Testis (tissue), 3 donors: ENCODE data around the gene PEX11A. TPM values are rescaled to one million over a fixed set of nuclear protein-coding genes. Genes with fewer than 3 reads are reported as not detected.

Experiments
- DNase-seq: peaks from one replicate; pipeline ENCODE4 v3.0.0-alpha.2; 2019
- H3K27ac ChIP-seq, 2 donors: fragments of 200-600 bp; sonication (generic); one replicate each; pipeline ENCODE4 v1.5.1; 2019
- H3K27me3 ChIP-seq: fragments of 200-600 bp; sonication (generic); one replicate; pipeline ENCODE4 v1.5.1; 2019
- H3K36me3 ChIP-seq: fragments of 200-600 bp; sonication (generic); one replicate; pipeline ENCODE4 v1.5.1; 2017; ENCODE audit warnings: low read depth; ENCODE audit errors: missing control alignments
- H3K4me1 ChIP-seq: fragments of 200-600 bp; sonication (generic); one replicate; pipeline ENCODE4 v1.5.1; 2019
- H3K4me3 ChIP-seq, 2 donors: fragments of 200-600 bp; sonication (generic); one replicate each; pipeline ENCODE4 v1.5.1; 2017 to 2019
- H3K9me3 ChIP-seq: fragments of 200-600 bp; sonication (generic); one replicate; pipeline ENCODE4 v1.5.1; 2017
- POLR2A ChIP-seq: fragments of 450-650 bp; IDR thresholded peaks from one replicate; pipeline ENCODE4 v1.6.1; 2017; ENCODE audit warnings: antibody characterized with exemption, mild to moderate bottlenecking, moderate library complexity
- WGBS, 2 donors: methylation state at CpG; one replicate each; pipeline ENCODE4 v1.1.5; 2018; 5-methylcytosine and 5-hydroxymethylcytosine counted together
- intact Hi-C: fragments of 100-400 bp; cut with DNase I; formaldehyde crosslinking; loops from one replicate; pipeline ENCODE4 v1.15.1; 2023; ENCODE audit warnings: low total_unique reads
- polyA plus RNA-seq: library from polyadenylated mRNA; stranded (reverse); fragments of 350-450 nt; fragmentation: Illumina TruSeq; extraction: RNeasy Lipid Tissue Mini Kit (QIAGEN cat#74804); gene quantifications from one replicate; pipeline ENCODE4 v1.2.3, GENCODE V29; 2014; ENCODE audit warnings: low read depth, low replicate concordance; ENCODE audit not compliant: insufficient read depth
- total RNA-seq, 2 donors: library from RNA; depleted of rRNA; stranded (reverse); fragments of >200 nt; gene quantifications; one replicate each; pipeline ENCODE4 v1.2.3, GENCODE V29; 2016
- TF ChIP-seq, protein P1 (sequence below), 3 experiments: fragments of 450-650 bp in 2 of 3; fragments of 200-600 bp in 1 of 3; sonication (generic) in 1 of 3; IDR thresholded peaks; one replicate each; pipeline ENCODE4 v1.5.1; 2016 to 2019; ENCODE audit warnings: antibody characterized with exemption in 3 of 3, mild to moderate bottlenecking in 2 of 3, moderate library complexity in 1 of 3

PEX11A gene
- total and polyA plus RNA-seq, 3 donors from 2014 or later: 12.3 to 31.8 (median 15.0) TPM

DNA sequence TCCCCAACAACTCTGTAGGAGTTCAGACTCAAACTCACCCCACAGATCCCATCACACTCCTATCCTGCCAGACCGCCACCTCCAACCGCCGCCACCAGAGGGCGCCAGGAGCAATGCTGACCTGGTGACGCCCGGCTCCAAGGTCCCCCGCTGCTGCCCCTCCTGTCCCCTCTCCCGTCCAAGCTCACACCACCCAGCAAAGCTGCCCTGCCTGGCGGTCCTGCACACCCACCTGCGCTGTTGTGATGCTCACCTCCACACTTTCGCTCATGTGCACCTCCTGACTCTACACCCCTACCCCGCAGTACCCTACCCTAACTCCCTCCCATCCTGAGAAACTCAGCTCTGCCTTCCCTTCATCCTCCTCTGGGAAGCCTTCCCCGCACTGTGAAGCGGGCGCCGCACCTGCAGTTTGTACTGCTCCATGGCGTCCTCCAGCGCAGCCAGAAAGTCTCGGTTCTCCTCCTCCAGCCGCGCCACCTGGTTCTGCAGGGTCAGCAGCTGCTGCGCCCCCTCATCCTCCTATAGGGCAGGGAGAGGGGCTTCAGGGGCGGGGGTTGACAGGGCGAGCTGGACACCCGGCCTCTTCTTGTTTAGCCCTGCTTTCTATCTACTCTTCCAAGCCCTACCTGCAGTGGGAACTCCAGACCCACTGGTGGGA, 43.2 kb downstream of the PEX11A start:
- peak; percentile 89 for DNase-seq
- Histone ChIP-seq H3K36me3 (no peaks in the 10 kb centered on the region), H3K27ac (no peak overlapping the region), H3K4me1 (no peaks in the 10 kb centered on the region), H3K27me3 (no peaks in the 10 kb centered on the region), H3K4me3 (peak overlapping the region; percentile 18 to 26), H3K9me3 (no peaks in the 10 kb centered on the region)
- WGBS, 2 donors: 43 to 53% methylated on average over 23 to 25 of the region's 25 CpGs
- TF ChIP-seq, protein P1, sequence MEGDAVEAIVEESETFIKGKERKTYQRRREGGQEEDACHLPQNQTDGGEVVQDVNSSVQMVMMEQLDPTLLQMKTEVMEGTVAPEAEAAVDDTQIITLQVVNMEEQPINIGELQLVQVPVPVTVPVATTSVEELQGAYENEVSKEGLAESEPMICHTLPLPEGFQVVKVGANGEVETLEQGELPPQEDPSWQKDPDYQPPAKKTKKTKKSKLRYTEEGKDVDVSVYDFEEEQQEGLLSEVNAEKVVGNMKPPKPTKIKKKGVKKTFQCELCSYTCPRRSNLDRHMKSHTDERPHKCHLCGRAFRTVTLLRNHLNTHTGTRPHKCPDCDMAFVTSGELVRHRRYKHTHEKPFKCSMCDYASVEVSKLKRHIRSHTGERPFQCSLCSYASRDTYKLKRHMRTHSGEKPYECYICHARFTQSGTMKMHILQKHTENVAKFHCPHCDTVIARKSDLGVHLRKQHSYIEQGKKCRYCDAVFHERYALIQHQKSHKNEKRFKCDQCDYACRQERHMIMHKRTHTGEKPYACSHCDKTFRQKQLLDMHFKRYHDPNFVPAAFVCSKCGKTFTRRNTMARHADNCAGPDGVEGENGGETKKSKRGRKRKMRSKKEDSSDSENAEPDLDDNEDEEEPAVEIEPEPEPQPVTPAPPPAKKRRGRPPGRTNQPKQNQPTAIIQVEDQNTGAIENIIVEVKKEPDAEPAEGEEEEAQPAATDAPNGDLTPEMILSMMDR (IDR thresholded peaks at IDR 0.05): peak; percentile 66 to 79 (median 70)
- no peak for TF ChIP-seq POLR2A
- intact Hi-C loops: loop anchor here (10.0 kb wide), 1 partner anchor 87 kb away; no protein-coding TSS in a partner anchor

DNA sequence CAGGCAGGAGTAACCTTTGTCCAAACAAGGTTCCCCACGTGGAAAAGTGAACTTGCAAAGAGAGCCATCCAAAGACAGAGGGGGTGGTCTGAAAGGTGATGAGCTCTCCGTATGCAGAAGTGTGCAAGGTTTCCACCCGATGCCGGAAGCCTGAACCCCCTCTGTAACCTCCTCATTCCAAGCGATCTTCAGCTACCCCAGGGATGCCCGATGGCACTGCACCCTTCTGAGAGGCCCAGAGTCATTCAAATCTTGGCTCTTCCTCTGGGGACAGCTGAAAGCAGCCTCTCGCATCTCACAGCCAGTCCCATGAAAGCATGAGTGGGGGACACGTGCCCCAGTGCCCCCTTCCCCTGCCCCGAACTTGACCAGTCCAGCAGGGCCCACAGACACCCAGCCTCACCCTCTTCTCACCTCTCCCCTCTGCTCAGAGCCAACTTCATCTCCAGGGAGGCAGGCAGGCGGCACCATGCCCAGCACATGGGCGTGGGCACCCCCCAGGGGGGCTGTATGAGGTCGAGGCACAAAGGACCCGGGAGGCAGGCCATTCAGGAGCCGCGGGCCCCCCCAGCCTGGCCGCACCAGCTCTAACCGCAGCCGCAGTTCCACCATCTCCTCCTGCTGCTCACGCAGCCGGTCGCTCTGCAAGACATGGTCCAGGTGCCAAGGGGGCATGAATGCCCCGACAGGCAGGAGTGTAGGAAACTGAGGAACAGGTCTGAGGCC, 44.0 kb downstream of the PEX11A start:
- no peak overlapping the region for H3K27ac ChIP-seq
- TF ChIP-seq, protein P1 (IDR thresholded peaks at IDR 0.05): no peak
- no peak for TF ChIP-seq POLR2A
- H3K9me3 ChIP-seq: no peaks in the 10 kb centered on the region
- H3K4me3 ChIP-seq: no peak overlapping the region
- H3K4me1 ChIP-seq: no peaks in the 10 kb centered on the region
- intact Hi-C loops: loop anchor here (10.0 kb wide), 1 partner anchor 88 kb away; no protein-coding TSS in a partner anchor
- no peak for DNase-seq
- no peaks in the 10 kb centered on the region for H3K36me3 ChIP-seq
- 77 to 86% methylated on average over 10 to 22 of the region's 22 CpGs for WGBS, 2 donors
- no peaks in the 10 kb centered on the region for H3K27me3 ChIP-seq

DNA sequence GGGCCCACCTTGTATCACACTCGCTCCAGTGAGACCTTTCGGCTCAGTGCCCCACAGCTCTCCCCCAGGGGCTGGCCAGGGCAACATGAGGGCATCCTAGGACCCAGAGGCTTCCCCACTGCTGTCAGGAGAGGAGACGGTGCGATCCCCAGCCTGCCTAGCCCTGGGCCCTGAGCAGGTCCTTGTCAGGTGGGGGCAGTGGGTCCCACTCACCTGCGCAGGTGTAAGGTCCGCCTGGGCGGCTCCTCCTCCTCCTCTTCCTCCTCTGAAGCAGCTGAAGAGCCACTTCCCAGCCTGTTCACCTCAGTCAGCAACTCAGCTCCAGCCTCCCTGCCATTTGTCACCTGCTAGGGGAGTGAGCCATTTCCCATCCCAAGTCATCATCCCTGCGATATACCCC, 44.9 kb downstream of the PEX11A start:
- no peaks in the 10 kb centered on the region for H3K36me3 ChIP-seq
- intact Hi-C loops: loop anchor here (10.0 kb wide), 1 partner anchor 89 kb away; no protein-coding TSS in a partner anchor

DNA sequence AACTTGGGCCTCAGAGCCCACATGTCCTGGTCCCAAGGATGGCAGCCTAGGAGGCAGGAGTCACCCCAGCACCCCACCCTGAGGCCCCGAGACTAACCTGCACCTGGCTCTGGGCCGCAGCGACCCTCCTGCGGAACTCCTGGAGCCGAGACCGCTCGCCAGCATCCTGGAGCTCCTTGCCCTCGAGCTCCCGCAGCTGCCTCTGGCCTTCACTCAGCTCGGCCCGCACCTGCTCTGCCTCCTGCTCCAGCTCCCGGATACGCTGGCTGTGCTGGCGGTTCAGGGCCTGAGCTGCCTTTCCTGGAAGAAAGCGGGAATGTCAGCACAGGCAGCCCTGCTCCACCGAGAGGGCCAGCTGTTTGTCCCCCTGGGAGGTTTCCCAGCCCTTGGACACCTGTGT, 48.4 kb downstream of the PEX11A start:
- no peak overlapping the region for H3K4me3 ChIP-seq
- no peak for TF ChIP-seq POLR2A
- TF ChIP-seq, protein P1 (IDR thresholded peaks at IDR 0.05): no peak
- 96 to 97% methylated on average over 6 to 16 of the region's 16 CpGs for WGBS, 2 donors
- no peaks in the 10 kb centered on the region for H3K36me3 ChIP-seq
- no peak overlapping the region for H3K27ac ChIP-seq
- H3K4me1 ChIP-seq: no peaks in the 10 kb centered on the region
- no peaks in the 10 kb centered on the region for H3K9me3 ChIP-seq
- intact Hi-C loops: loop anchor here (10.0 kb wide), 1 partner anchor 93 kb away; no protein-coding TSS in a partner anchor
- no peaks in the 10 kb centered on the region for H3K27me3 ChIP-seq
- DNase-seq: peak; percentile 11

More for the DNA sequence above, 44.9 kb downstream of the PEX11A start:
- TF ChIP-seq, protein P1 (IDR thresholded peaks at IDR 0.05): no peak
- H3K4me3 ChIP-seq: no peak overlapping the region
- H3K27ac ChIP-seq: no peak overlapping the region
- 89 to 95% methylated on average over 7 to 8 of the region's 8 CpGs for WGBS, 2 donors
- no peaks in the 10 kb centered on the region for H3K27me3 ChIP-seq
- no peak for DNase-seq
- no peaks in the 10 kb centered on the region for H3K4me1 ChIP-seq
- H3K9me3 ChIP-seq: no peaks in the 10 kb centered on the region
